ENCODE results near the gene PEAK1.
A peak's percentile ranks its signal among the peaks of the same experiment; 100 is the strongest.

GRCh38 chr15:77440378-77440999 lies 20.6 kb upstream of the PEAK1 start:
- TF ChIP-seq MTA2 (IDR thresholded peaks at IDR 0.05; ENCODE audit: low read depth) (peak; percentile 85), EZH2 (IDR thresholded peaks at IDR 0.05; ENCODE audit: borderline replicate concordance, control insufficient read depth, low read depth, low read length) (no peak), CTCF (IDR thresholded peaks at IDR 0.05 in 2 of 3, conservative IDR thresholded peaks at IDR 0.05 in 1 of 3; ENCODE audit: control insufficient read depth in 2 of 3, extremely low read depth in 1 of 3, insufficient read depth in 1 of 3, low read depth in 3 of 3, low read length in 3 of 3) (no peak), NBN (IDR thresholded peaks at IDR 0.05) (no peak), POLR2A (IDR thresholded peaks at IDR 0.05; ENCODE audit: low read depth, low read length) (no peak), ZZZ3 (IDR thresholded peaks at IDR 0.05; ENCODE audit: control insufficient read depth, insufficient read length, low read depth) (no peak), ETV6 (conservative IDR thresholded peaks at IDR 0.05 in 1 of 2, IDR thresholded peaks at IDR 0.05 in 1 of 2; ENCODE audit: borderline replicate concordance in 1 of 2, low read depth in 1 of 2) (peak in 1 of 2 experiments; percentile 38; a peak in 1 of 4 replicates), BHLHE40 (IDR thresholded peaks at IDR 0.05; ENCODE audit: borderline replicate concordance in 1 of 2, low read depth in 2 of 2, low read length in 1 of 2) (no peak), STAT3 (IDR thresholded peaks at IDR 0.05; ENCODE audit: low read depth, low read length) (no peak)
- TF ChIP-seq, protein P1, sequence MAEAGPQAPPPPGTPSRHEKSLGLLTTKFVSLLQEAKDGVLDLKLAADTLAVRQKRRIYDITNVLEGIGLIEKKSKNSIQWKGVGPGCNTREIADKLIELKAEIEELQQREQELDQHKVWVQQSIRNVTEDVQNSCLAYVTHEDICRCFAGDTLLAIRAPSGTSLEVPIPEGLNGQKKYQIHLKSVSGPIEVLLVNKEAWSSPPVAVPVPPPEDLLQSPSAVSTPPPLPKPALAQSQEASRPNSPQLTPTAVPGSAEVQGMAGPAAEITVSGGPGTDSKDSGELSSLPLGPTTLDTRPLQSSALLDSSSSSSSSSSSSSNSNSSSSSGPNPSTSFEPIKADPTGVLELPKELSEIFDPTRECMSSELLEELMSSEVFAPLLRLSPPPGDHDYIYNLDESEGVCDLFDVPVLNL (IDR thresholded peaks at IDR 0.05; ENCODE audit: low read depth, low read length): no peak

All from GM12878 (cell line).